GM19035 (cell line): ENCODE results near the gene CHMP4B.

ENCODE experiments used
- ATAC-seq: cut with Tn5 transposase; IDR thresholded peaks from one replicate; pipeline ENCODE4 v1.9.1; 2021; ENCODE audit not compliant: unreplicated experiment

The CHMP4B gene

DNA sequence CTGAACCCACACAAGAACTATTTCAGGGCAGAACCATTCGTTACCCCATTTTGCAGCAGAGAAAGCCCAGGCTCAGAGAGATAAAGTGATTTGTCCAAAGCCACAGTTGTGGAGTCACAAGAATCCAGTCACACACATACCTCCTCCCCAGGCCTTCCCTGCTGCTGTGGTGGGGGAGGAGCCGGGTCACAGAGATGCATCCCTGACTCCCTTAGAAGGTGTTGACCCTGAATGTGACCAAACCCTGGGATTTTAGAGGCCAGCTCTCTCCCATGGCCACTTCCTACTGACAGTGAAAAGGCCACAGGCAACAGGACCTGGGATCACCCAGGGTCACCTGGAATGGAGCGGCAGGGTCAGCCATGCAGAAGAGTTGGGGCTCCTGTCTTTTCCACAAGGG lies 48.6 kb downstream of the CHMP4B start:
- no peak for ATAC-seq

DNA sequence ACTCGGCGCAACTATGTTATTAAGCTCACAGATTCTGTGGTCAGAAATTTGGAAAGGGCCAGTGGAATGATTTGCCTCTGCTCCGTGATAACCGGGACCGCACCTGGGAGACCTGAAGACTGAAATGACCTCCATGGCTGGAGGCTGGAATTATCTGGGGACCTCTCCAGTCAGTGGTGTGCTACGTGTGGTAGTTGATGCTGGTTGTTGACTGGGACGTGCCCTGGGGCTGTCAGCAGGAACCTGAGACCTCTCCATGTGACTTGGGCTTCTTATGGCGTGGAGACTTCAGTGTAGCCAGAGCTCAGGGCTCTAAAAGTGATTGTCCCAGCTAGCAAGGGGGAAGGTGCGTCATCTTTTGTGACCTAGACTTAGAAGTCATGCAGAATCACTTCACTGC lies 50.3 kb downstream of the CHMP4B start:
- ATAC-seq = no peak

DNA sequence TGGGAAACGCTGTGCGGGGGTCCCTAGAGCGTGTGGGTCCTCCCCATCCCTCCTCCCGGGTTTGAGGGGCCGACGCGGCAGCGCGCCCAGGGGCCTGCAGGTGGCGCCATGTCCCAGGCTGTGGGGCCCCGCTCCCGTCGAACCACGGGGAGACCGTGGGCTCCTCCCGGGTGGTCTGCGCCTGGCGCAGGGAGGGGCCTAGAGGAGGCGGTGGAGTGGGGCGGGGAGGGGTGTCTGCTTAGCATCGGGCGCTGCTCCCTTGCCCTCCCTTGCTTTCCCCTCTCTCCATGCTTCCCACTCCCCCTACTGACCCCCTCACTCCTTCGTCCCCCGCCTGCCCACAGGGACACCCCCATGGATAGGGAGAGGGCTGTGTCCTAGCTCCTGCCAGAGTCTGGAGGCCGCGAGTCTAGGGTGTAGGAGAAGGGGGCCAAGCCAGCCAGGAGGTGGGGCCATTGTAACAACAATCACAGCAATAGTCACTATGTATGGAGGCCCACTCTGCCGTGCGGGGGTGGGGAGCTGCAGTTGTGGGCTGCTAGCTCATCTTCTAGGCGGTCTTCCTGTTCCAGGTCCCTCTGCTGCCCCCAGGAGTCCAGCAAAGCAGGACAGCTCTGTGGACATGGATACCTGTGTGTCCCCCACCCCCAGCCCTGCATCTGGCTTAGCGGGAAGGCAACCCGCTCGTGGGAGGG lies 51.7 kb downstream of the CHMP4B start:
- ATAC-seq = no peak

DNA sequence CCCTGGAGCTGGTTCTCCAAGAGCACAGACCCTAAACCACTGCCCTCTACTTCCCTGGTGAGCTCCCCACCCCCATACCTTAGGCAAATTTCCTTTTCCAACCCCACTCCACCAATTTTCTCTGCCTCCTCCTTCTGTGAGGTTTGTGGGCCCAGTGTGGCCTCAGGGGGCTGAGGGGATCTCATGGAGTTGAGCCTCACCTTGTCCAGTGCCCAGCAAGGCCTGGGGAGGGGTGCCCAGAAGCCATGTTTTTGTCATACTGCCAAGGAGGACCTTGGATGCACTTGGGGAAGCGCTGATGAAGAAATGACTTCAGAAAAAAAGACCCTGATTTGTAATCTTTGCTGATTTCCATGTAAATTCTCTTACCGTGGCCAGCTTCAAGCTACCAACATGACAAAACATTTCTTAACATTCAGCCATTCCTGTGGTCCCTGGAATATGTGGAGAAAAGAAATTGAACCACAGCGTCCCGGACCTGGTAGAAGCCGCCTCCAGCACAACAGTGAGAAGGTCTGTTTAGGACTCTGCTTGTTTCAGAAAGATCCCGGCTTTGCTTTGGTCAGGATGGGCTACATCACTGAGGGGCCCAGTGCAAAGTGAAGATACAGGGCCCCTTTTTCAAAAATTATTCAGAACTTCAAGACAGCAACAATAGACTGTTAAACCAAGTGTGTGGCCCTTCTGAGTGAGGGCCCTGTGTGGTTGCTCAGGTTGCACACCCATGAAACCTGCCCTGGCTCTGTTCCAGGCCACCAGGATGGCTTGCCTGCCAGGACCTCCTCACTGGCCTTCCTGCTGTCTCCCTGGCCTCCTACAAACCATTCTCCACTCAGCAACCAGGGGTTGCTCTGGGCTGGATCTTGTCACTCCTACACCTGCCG lies 52.5 kb downstream of the CHMP4B start:
- no peak for ATAC-seq

DNA sequence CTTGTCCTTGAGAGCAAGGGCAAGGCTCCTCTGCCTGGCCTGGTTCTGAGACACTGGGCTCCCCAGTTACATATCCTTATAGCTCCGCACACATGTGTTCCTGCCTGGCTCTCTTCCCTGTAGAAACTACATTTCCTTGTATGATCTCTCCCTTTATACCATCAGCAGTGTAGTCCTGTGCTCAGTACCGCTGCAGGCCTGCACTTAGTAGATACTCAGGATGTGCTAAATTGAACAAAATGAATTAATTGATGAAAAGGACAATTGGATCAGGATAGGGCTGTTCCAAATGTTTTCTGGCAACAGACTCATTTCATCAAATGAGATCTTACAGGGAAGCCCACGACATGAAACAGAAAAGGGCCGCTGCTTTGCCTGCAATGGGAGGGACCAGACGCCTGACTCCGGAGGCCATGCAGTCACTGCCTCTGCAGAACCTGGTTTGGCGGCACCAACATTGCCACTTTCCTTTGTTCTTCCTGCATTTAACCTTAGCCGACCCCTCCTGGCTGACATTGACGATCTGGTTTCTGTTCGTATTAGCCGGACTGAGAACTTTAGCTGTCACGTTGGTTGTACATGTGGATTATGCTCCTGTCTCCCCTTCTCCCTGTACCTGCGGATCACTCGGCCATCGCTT lies 53.3 kb downstream of the CHMP4B start:
- ATAC-seq = no peak

DNA sequence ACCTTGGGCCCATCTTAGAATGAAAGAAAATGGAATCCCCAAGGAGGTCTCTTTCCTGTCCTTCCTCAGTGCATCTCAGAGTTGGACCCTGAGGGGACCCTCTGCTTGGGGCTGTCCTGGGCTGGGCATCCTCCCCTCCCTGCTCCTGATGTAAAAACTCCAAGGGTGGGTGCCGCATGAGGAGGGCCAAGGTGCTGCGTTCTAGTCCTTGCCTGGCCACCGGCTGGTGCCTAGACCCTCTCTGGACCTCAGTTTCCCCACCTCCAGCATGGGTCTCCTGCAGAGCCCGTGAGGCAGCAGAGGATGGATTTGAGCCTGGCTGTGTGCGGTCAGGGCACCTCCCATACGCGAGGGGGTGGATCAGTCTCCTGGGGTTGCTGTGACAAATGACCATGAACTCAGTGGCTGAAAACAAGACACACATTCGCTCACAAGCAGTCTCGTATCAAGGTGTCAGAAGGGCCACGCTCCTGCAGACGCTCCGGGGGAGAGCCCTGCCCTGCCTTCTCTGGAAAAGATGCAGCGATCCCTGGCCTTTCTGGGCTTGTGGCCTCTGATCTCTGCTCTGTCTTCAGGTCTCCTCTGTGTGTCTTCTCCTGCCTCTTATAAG lies 54.7 kb downstream of the CHMP4B start:
- no peak for ATAC-seq

DNA sequence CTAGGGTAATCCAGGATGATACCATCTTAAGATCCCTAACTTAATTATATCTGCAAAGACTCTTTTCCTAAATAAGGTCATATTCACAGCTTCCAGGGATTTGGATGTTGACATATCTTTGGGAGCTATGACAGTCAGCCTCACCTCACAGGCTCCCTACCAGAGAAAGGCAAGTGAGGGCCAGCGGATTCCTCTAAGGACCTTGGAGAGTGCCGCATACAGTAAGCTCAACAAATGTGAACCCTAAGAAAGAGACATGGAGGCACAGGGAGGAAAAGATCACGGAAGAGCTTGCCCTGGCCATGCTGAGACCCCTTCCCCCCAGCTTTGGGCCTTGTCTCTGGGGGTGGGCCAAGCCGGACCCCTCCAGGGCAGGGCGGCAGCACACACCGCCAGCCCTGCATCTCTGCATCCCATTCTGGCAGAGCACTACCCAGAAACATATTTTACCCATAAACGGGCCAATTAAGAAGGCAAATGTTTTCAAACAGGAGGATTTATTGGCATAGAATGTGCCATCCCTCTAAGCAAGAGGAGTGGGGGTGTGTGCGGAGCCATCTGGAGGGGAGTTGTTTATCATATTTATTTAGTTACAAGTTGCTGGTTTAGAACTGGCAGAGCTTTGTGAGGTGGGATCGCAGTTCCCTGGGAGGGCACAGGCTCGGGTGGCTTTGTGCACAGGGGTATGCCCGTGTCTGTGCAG lies 55.4 kb downstream of the CHMP4B start:
- no peak for ATAC-seq

DNA sequence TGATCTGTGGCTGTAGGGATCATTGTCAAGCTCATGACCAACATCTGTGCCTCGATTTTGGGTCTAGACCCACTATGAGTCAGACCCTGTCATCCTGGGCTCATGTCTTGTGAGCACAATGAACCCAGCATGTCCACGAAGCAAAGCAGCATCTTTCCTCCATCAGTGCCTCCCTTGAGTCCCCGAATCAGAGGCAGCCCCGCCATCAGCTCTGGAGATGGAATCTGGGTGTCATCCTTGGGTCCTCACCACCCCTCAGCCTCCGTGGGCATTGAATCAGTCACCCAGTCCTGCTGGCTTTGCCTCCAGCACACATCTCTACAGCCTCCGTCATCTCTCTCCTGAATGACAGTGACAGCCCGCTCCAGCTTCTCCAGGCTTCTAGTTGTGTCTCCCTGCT lies 56.9 kb downstream of the CHMP4B start:
- no peak for ATAC-seq

DNA sequence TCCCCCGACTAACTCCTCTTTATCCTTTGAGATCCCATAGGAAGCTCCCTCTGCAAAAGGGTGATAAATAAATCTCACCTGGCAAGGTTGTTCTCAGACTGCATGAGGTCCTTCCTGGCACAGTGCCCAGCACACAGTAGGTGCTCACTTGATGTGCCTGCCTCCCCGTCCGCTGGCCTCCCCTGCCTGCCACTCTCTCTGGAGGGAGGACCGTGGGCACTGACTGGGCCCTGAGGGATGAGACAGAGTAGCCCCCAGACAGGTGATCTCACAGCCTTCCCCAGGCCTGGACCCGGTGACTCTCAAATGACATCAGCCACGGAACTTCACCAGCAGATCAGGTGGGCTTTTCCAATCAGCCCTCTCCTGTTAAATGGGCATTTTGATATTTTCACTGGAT lies 57.4 kb downstream of the CHMP4B start:
- no peak for ATAC-seq

DNA sequence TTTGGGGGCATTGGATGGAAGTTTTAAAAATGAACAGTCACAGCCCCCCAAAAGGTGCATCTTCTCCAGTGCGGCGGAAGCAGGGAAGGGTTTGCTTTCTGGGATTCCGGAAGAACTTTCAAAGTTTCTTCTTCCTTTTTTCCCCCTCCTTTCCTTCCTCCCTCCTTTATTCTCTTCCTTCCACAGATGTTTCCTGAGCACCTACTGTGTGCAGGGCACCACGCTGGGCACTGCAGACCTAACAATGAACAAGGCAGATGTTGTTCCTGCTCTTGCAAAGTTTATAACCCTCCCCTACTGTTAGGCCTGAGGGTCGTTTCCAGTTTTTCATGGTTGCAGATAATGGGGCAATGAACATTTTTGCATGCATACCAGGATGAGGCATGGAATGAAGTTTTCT lies 58.1 kb downstream of the CHMP4B start:
- no peak for ATAC-seq

DNA sequence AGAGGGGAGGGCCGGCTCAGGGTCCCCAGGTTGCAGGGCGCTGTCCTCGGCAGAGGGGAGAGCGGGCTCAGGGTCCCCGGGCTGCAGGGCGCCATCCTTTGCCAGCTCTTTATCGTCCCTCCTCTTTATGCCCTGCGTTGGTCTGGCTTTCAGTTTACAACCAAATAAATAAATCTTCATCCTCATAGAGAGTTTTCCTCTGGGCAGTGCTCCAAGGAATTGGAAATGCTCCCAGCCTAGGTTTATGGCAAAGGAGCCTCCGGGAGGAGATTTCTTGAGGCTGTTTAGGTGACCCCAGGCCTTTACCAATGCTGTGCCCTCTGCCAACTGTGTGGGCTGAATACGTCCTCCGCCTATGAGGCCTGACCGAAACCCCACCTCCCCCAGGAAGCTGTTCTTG lies 60.2 kb downstream of the CHMP4B start:
- no peak for ATAC-seq

DNA sequence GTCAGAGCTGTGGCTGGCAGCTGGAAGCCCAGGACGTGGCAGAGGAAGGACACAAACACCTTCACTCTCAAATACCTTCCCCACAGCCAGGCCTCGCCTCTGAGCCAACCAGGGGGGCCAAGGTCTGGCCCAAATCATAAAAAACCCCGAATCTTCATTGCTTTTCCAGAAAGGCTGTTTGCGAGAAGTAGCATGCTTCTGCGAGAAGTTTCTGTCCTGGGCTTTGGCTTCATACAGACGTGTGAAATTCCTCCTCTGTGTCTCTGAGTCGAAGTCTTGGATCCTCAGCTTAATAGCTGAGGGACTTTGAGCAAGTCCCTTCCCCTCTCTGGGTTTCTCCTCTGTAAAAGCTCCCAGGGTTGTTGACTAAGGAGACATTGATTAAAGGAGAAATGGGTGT lies 63.0 kb downstream of the CHMP4B start:
- ATAC-seq = no peak

DNA sequence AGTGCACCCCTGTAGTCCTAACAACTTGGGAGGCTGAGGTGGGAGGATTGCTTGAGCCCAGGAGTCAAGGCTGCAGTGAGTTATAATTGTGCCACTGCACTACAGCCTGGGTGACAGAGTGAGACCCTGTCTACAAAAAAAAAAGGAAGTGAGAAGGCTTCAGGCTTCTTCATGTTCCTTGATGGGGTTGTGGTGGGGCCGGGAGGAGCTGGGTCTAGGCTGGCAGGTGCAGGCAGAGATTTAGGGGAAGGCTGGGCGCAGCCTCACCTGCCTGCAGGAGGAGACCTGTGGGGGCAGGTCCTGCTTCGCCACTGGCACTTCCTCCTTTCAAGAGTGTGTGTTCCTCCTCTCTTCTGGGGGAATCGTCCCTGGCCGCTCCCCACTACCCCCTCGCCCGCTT lies 63.9 kb downstream of the CHMP4B start:
- ATAC-seq = no peak

DNA sequence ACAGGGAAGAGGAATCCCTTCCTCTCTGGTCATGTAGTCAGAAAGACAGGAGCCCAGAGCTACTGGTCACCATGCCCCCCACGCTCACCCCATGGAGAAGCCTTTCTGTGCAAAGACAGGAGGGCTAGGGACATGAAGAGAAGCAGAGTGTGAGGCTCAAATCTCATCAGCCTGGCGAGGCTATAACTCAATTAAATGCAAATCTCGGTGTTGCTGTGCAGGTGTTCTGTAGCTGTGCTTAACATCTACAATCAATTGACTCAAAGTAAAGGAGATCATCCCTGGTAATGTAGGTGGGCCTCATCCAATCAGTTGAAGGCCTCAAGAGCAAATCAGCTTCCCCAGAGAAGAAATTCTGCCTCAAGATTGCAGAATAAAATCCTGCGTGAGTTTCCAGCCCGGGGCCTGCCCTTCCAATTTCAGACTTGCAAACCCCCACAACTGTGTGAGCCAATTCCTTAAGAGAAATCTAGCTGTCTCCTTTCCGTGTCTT lies 64.4 kb downstream of the CHMP4B start:
- no peak for ATAC-seq

DNA sequence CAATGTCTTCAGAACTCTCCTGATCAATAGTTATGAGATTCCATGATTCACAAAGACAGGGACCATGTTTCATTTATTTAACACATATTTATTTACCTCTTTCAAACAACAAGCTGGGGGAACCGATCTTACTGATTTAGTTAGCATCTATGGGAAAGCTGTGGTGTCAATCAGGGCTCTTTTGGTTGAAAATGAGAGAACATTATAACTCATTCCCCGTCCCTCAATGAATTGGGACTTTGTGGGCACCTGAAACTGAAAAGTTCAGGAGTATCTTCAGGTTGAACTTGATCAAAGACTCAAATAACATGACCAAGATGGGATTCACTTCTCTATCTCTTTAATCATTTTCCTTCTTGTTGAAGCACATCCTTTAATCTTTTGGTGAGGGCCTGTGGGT lies 67.4 kb downstream of the CHMP4B start:
- no peak for ATAC-seq

DNA sequence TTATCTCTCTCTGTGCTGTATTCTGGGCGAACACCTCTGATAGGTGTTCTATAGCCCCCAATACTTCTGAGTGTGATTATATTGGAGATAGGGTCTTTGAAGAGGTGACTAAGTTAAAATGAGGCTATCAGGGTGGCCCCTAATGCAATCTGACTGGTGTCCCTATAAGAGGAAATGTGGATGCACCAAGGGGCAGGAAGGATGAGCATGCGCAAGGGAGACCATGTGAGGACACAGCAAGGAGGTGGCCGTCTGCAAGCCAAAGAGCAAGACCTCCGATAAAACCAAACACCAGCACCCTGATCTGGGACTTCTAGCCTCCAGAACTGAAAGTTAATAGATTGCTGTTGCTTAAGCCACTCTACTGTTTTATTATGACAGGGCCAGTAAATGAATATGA lies 69.2 kb downstream of the CHMP4B start:
- ATAC-seq = no peak

DNA sequence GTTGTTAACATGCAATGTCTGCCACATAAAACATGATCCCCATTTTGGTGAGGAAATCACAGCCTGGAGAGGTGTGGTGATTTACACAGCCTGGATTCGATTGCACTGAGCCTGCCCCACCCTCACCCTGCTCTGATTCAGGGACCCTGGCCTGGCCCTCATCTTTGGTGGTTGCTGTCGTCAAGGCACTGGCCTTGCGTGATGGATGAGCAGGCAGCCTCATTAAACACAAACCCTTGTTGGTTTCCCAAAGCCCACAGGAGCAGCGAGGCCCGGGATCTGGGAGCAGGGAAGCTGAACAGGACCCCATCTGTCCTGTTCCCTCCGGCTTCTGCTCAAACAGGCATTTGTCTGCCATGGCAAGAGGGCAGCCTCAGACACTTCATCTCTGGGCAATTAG lies 70.8 kb downstream of the CHMP4B start:
- no peak for ATAC-seq

DNA sequence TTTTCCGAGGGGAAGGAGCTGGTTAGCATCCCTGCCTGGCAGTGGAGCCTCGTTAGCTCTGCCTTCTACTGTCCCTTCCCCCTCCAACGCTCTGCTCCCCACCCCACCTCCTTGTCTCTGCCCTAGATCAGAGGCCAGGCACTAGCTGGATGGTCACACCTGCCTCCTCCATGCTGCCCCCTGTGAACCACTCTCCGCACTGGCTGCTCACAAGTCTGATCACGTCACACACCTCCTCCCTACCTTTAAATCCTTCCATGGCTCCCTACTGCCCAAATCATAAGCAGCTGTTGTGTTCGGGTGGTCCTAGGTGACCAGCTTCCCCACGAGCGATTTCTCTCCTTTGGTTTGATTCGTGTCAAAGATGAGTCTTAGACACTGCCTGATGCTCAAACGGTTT lies 71.3 kb downstream of the CHMP4B start:
- ATAC-seq = no peak

DNA sequence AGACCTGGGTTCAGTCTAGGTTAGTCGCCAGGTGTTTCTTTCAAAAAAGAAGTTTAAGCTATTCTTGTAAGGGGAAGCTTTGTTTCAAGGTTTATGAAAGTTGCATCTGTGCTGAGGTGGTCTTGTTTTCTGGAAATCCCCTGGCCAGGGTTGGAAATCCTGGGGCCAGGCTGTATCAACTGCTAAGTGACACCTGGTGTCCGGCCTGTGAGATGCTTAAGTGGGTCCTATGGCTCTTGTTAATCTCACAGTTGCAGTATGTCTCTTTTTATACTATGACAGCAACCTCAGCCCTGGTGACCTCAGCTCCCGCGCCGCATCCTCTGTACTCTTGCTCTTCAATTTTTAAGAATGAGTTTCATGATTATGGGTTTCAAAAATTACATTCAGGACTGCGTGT lies 72.0 kb downstream of the CHMP4B start:
- peak; percentile 68 for ATAC-seq

DNA sequence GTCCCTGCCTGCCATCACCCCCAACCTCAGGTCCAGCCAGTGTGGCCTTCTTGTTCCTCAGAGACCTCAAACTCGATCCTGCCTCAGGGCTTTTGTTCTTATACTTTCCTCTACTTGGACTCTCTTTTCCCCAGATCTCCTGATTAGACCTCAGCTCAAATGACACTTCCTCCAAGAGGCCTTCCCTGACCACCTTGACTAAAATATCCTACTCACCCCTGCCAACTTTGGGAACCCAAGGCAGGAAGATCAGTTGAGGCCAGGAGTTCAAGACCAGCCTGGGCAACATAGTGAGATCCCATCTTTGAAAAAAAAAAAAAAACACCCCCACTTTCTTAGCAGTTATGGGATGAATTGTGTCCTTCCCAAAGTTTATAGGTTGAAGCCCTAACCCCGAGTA lies 73.5 kb downstream of the CHMP4B start:
- no peak for ATAC-seq

DNA sequence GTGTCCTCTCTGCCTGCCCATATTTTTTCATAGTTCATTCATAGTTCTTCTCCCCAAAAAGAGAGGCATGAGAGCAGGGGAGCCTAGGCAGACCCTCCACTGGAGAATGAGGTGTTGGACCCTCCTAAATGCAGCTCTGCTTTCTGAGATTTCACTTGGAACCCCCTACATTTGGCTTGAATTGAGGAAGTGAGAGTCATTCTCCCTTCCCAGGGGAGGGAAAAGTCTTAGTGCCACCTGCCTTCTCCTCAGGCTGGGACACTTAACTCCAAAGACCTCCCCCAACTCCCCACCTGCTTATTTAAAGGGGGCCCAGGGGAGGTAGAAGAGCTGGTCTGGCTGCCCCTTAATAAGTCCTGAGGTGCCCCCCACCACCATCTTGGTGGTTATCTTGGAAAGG lies 78.2 kb downstream of the CHMP4B start:
- ATAC-seq = no peak
